ENCODE measurements around the gene UNC13C. TPM values are rescaled to one million over a fixed set of nuclear protein-coding genes. Genes with fewer than 3 reads are reported as not detected.

UNC13C gene
- total RNA-seq, 2 experiments from 2014 or later = not detected

DNA sequence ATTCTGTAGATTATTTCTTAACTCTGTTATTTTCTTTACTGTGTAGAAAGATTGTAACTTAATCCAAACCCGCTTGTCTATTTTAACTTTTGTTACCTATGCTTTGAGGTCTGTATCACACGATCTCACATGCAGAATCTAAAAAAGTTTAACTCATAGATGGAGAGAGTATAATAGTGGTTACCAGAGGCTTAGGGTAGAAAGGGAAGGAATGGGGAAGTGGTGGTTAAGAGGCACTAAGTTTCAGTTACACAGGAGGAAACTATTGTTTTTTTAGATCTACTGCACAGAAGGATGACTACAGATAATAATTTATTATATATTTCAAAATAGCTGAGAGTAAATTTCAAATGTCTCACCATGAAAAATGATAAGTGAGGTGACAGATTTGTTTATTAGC is 703.3 kb downstream of the UNC13C start:
- Mint-ChIP-seq H3K4me3 (no peak overlapping the region), H3K27me3 (no peaks in the 10 kb centered on the region), H3K9me3 (no peaks in the 10 kb centered on the region), H3K4me1 (no peaks in the 10 kb centered on the region), H3K36me3 (ENCODE audit: low read depth) (no peaks in the 10 kb centered on the region), H3K27ac (no peak overlapping the region)
- ChIA-PET POLR2A (no interaction called here), CTCF (no interaction called here)
- no peak for DNase-seq

Other genes starting within 250 kb of the UNC13C start
- not detected for gene WDR72, start 218.8 kb upstream of the UNC13C start, total RNA-seq

Measured in activated CD4-positive, alpha-beta memory T cell treated with anti-CD3 and anti-CD28 coated beads, Interleukin-2, amount 10 ng/mL, durations not matched to agents 7 days and 5 days (primary cell).